LNCaP clone FGC (cell line): ENCODE data around the gene ZNF18.
"Not testable (repeated sequence)": the region's sequence is repeated elsewhere in the genome, so short reads cannot be mapped to it uniquely, and the experiment has no call there.

ENCODE experiments used
- DNase-seq: peaks from one replicate; pipeline ENCODE4 v3.0.0-alpha.2; 2011; ENCODE audit warnings: low read depth
- H3K4me3 ChIP-seq: 2 replicates; pipeline ENCODE4 v1.5.1; 2011; ENCODE audit warnings: mild to moderate bottlenecking, low read depth, low read length, control low read depth
- TF ChIP-seq, protein P1 (sequence below): IDR thresholded peaks from 2 replicates; pipeline ENCODE4 v1.5.1; 2012; ENCODE audit warnings: mild to moderate bottlenecking; ENCODE audit not compliant: control insufficient read depth, insufficient read depth; ENCODE audit errors: extremely low read depth

Gene ZNF18

DNA sequence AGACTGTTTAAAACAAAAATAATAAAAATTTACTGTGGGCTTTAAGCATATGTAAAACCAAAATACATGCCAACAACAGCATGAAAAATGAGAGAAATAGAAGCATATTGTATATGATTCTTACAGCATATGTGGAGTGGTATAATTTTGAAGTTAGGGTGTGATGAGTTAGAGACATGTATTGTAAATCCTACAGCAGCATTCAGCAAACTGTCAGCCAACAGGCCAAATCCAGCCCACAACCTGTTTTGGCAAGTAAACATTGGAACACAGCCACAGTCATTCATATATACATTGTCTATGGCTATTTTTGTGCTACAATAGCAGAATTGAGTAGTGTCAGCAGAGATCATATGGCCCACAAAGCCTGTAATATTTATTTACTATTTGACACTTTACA lies 42.3 kb downstream of the ZNF18 start:
- no peak overlapping the region for H3K4me3 ChIP-seq
- peak; percentile 26 for DNase-seq
- TF ChIP-seq, protein P1, sequence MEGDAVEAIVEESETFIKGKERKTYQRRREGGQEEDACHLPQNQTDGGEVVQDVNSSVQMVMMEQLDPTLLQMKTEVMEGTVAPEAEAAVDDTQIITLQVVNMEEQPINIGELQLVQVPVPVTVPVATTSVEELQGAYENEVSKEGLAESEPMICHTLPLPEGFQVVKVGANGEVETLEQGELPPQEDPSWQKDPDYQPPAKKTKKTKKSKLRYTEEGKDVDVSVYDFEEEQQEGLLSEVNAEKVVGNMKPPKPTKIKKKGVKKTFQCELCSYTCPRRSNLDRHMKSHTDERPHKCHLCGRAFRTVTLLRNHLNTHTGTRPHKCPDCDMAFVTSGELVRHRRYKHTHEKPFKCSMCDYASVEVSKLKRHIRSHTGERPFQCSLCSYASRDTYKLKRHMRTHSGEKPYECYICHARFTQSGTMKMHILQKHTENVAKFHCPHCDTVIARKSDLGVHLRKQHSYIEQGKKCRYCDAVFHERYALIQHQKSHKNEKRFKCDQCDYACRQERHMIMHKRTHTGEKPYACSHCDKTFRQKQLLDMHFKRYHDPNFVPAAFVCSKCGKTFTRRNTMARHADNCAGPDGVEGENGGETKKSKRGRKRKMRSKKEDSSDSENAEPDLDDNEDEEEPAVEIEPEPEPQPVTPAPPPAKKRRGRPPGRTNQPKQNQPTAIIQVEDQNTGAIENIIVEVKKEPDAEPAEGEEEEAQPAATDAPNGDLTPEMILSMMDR, result no peak

DNA sequence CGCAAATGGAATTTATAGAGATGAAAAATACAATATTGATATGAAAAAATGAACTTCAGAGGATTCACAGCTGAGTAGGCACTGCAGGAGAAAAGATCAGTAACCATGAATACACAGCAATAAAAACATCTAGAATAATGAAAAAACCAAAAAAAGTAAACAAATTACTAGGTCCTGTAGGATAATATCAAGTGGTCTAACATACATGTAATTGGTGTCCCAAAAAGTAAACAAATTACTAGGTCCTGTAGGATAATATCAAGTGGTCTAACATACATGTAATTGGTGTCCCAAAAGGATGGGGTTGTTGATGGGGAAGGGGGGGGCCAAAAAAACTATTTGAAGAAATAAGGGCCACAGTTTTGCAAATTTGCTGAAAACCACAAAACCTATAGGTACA lies 43.4 kb downstream of the ZNF18 start:
- TF ChIP-seq, protein P1, result no peak
- no peak overlapping the region for H3K4me3 ChIP-seq

DNA sequence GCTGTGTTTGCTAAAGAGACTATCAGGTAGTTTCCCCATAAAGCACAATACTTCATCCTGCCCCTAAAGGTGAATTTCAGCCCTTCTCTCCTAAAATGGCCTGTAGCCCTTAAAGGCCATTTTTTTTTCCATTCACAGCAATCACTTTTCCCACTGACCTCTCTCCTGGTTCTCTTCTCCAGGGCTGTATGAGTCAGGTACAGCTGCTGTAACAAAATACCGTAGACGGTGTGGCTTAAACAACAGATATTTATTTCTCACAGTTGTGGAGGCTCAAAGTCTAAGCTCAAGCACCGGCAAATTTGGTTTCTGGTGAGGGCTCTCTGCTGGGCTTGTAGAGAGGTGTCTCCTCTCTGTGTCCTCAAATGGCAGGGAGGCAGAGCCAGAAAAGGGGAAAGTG lies 44.7 kb downstream of the ZNF18 start:
- TF ChIP-seq, protein P1, result no peak
- no peak overlapping the region for H3K4me3 ChIP-seq
- no peak for DNase-seq

More for the DNA sequence above, 43.4 kb downstream of the ZNF18 start:
- no peak for DNase-seq

DNA sequence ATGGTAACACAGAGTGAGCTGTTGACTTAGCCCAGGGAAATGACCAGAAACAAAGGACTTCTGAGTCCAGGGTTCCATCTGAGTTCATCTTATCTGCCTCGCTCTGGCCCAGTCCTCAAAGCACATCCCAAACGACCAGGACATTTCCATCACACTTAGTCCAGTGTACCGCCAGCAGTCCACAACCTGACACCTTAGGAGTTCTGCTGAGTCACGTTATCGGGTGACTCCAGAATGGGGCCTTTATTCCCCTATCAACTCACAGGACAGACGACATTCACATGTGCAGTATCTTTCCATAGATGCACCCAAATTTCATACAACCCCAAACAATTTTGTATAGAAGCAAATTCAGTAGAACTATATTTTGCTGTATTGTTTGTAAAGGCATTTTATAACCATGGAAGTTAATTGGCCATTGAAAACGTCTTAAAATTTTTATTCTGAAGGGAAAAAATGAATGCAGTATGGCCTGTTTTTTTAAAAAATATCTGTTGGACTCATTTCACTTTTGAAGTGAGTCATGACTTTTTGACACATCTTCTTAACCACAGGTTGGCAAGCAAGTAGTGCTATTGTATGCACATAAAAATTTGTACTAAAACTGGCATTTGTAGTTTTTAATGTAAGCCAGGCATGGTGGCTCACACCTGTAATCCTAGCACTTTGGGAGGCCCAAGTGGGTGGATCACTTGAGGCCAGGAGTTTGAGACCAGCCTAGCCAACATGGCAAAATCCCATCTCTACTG lies 46.3 kb downstream of the ZNF18 start:
- TF ChIP-seq, protein P1, result no peak
- no peak for DNase-seq
- no peak overlapping the region for H3K4me3 ChIP-seq

DNA sequence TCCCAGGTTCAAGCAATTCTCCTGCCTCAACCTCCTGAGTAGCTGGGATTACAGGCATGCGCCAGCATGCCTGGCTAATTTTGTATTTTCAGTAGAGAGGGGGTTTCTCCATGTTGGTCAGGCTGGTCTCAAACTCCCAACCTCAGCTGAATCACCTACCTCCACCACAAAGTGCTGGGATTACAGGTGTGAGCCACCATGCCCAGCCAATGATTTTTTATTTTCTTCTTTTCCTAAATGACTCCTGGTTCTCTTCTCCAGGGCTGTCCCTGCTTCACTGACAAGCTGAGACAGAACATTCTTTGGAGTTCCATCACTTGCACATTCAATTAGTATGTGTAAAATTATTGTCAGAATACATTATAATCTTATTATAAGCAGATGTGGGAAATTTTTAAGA lies 47.7 kb downstream of the ZNF18 start:
- not testable (repeated sequence) for H3K4me3 ChIP-seq, DNase-seq

DNA sequence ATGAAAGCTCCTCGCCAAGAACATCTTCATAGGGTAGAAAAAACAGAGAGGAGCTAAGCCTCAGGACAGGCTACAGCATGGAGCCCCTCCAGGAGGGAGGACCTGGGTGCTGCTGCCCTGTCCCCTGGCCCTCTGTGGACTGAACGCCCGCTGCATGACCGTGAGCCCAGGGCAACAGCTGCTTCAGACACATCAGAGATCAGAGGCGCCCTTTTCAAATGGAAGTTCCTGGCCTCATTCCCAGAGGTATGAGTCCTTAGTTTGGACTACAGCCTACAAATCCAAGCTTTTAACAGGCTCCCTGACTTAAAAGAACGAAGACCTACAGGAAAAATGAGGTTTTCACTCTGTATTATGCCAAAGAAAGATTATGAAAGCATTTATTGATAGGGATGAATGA lies 48.5 kb downstream of the ZNF18 start:
- DNase-seq, result peak; percentile 15
- TF ChIP-seq, protein P1, result no peak
- H3K4me3 ChIP-seq, result no peak overlapping the region

DNA sequence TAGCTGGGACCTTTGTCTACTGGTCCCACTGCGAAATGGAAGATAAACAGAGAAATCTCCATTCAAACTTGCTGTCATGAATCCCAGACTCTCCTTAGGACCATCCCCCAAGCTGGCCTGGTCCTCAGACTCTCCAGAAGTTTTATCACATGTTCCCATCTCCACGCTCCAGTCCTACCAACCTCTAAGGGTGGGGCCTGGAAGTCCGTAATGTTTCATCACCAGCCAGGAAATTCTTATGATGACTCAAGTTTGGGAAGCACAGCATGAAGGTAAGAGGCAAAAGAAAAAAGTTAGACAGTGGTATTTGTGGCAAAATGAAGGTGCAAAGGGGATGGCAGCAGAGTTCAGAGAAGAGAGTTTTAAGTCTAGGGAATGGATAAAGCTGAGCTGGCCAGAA lies 52.7 kb downstream of the ZNF18 start:
- no peak for DNase-seq
- TF ChIP-seq, protein P1, result no peak
- H3K4me3 ChIP-seq, result no peak overlapping the region
